Measurements from ENCODE around the gene DIDO1. TPM values are rescaled to one million over a fixed set of nuclear protein-coding genes. Genes with fewer than 3 reads are reported as not detected.

The DIDO1 gene
- total RNA-seq, result 10 to 100 TPM; 24.2 to 39.3 (median 28.7) TPM

DNA sequence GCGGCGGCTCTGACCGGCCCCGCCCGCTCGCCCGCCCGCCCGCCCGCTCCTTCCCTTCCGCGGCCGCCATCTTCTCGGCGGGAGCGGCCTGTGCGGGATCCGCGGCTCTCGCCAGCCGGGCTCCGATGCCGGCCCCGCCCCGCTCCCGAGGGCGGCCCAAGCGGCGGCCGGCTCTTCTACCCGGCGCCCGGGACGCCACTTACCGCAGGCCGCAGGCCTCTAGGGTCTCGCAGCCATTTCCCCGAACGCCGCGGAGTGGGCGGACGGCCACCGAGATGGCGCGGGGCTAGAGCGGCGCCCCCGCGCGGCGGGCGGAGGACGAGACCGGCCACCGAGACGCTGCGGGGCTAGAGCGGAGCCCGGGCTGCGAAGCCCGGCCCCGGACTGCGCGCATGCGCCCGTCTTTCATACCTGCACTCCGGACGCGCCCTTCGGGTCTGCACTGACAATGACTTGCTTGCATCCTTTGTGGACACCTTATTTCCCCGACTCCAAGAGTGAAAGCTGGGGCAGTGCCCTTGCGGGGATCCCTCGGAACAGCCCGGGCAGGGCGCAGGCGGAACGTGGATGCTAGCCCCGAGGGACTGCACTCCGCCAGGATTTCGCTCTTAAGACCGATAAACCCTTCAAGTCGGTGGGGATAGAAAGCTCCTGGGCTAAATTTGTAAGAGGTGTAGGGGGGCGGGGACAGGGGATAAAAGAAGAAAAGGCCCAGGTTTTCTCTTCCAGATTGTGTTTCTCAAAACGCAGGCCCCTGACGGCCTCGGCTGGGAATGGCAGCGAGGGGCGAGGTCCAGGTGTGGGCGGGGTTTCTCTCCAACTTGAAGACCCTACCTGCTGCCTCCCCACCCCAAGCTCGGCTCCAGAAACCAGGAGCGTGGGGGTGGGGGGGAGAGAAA lies at the start of gene DIDO1:
DIDO1 (minus strand) TSS at position 277 of the 899 bp plus-strand sequence.
- in situ Hi-C loops (cut with MboI; ENCODE audit: low sequenced_read_pairs in 4 of 4) (no loop called here), intact Hi-C loops (cut with DNase I; ENCODE audit: low total_unique reads) (loop anchor here (1.0 to 5.0 kb wide), 2 partner anchors 11 to 134 kb away; no protein-coding TSS in a partner anchor)
- H3K27ac ChIP-seq, result peak within 1 kb of the TSS; percentile 91 to 98 (median 94)
- DNase-seq, result peak; percentile 78 to 82
- ATAC-seq, result peak; percentile 73 to 83
- peak within 1 kb of the TSS; percentile 82 to 94 (median 86) for H3K4me3 ChIP-seq
- H3K4me1 ChIP-seq, result peaks cover 66 to 72% of the 10 kb centered on the region in 2 donors
- H3K9me3 ChIP-seq, result no peaks in the 10 kb centered on the region
- no peaks in the 10 kb centered on the region for H3K36me3 ChIP-seq
- H3K27me3 ChIP-seq, result no peaks in the 10 kb centered on the region
- TF ChIP-seq POLR2A (IDR thresholded peaks at IDR 0.05), result peak; percentile 73 to 85
- TF ChIP-seq, protein P1, sequence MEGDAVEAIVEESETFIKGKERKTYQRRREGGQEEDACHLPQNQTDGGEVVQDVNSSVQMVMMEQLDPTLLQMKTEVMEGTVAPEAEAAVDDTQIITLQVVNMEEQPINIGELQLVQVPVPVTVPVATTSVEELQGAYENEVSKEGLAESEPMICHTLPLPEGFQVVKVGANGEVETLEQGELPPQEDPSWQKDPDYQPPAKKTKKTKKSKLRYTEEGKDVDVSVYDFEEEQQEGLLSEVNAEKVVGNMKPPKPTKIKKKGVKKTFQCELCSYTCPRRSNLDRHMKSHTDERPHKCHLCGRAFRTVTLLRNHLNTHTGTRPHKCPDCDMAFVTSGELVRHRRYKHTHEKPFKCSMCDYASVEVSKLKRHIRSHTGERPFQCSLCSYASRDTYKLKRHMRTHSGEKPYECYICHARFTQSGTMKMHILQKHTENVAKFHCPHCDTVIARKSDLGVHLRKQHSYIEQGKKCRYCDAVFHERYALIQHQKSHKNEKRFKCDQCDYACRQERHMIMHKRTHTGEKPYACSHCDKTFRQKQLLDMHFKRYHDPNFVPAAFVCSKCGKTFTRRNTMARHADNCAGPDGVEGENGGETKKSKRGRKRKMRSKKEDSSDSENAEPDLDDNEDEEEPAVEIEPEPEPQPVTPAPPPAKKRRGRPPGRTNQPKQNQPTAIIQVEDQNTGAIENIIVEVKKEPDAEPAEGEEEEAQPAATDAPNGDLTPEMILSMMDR (IDR thresholded peaks at IDR 0.05 in 4 of 5, conservative IDR thresholded peaks at IDR 0.05 in 1 of 5), result peak; percentile 66 to 85 (median 83)

DNA sequence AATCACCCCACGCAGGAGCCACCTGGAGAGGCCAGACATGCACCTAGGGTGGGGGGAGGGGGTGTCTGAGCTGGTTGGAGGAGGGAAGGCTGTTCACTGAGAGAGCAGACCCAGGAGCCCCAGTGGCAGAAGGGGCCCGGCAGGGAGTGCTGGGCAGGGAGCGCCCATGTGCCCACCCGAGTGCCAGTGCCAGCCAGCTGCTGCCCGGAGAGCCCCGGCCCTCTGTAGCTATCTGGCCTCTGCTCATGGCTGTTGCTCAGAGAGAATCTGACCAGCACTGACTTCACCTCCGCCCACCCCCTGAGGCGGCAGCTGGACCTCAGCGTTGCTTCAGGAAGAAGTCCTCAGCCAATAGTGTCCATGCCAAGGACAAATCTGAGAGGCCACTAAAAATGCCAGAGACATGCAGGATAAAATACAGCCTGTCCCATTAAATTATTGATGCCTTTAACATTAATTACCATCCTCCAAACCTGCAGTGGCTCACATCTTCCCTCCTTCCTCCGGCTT lies 49.0 kb upstream of the DIDO1 start:
- DNase-seq (no peak), ATAC-seq (no peak)
- Histone ChIP-seq H3K4me1 (peaks cover 0 to 4% of the 10 kb centered on the region in 2 donors), H3K36me3 (no peaks in the 10 kb centered on the region), H3K9me3 (no peaks in the 10 kb centered on the region), H3K4me3 (no peak overlapping the region), H3K27me3 (peaks cover 83 to 87% (median 84%) of the 10 kb centered on the region in 3 donors), H3K27ac (no peak overlapping the region)
- no peak for TF ChIP-seq POLR2A (IDR thresholded peaks at IDR 0.05)
- TF ChIP-seq, protein P1 (IDR thresholded peaks at IDR 0.05 in 4 of 5, conservative IDR thresholded peaks at IDR 0.05 in 1 of 5), result no peak
- in situ Hi-C loops (cut with MboI; ENCODE audit: low sequenced_read_pairs in 4 of 4) (no loop called here), intact Hi-C loops (cut with DNase I; ENCODE audit: low total_unique reads) (no loop called here)

DNA sequence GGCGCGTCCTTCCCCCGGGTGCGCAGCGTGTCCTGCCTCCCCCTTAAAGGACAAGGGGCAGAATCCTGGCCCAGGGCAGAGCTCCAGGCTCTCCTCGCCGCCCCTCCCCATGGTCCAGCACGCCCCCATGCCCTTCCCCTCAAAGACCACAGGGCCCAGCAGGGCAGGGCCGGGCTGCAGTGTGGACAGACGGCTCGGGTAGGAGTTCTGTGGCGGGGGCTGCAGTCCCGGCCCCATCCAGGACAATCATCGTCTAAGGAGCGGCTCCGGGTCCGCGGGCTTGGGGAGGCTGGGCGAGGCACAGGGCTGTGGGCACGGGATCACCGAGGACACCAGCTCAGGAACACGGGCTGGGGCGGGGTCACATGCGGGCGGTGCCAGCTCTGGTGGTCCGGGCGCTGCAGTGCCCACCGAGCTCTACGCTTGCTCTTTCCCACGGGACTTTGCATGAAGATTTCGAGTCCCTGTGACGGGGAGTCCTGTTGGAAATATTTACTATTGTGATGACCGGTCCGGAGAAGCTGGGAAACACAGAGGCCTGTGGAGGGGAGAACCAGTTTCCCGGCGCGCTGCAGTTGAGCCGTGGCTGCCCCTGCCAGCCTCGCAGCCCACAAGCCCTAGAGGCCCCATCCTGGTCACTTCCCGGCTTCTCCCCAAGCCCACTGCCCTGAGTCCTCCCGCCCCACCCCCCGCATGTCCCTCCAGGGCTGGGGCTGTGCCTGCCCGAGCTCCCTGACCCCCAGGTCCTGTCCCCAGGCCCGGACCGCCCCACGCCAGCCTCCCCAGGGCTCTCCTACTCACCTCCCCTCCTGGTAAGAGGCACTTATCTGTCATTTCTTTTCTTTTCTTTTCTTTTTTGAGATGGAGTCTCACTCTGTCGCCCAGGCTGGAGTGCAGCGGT lies 46.8 kb upstream of the DIDO1 start:
- no peak overlapping the region for H3K27ac ChIP-seq
- TF ChIP-seq POLR2A (IDR thresholded peaks at IDR 0.05), result no peak
- TF ChIP-seq, protein P1 (IDR thresholded peaks at IDR 0.05 in 4 of 5, conservative IDR thresholded peaks at IDR 0.05 in 1 of 5), result no peak
- intact Hi-C loops (cut with DNase I; ENCODE audit: low total_unique reads), result loop anchor here (1.0 kb wide), 2 partner anchors 36 to 73 kb away; no protein-coding TSS in a partner anchor
- H3K27me3 ChIP-seq, result peaks cover 61 to 71% (median 64%) of the 10 kb centered on the region in 3 donors
- DNase-seq, result no peak
- in situ Hi-C loops (cut with MboI; ENCODE audit: low sequenced_read_pairs in 4 of 4), result no loop called here
- H3K4me3 ChIP-seq, result peak overlapping the region in 2 of 4 donors; percentile 37 to 40
- H3K4me1 ChIP-seq, result peaks cover 0 to 4% of the 10 kb centered on the region in 2 donors
- ATAC-seq, result no peak
- no peaks in the 10 kb centered on the region for H3K36me3 ChIP-seq
- H3K9me3 ChIP-seq, result no peaks in the 10 kb centered on the region

Data from gastrocnemius medialis (tissue), 4 donors.